NT2/D1 (cell line): Measurements from ENCODE around the gene PSMB8.

Source experiments
- SUZ12 ChIP-seq: IDR thresholded peaks from 2 replicates; pipeline ENCODE4 v1.6.1; 2011; ENCODE audit not compliant: insufficient read length, insufficient read depth; ENCODE audit errors: extremely low read depth
- YY1 ChIP-seq: IDR thresholded peaks from 2 replicates; pipeline ENCODE4 v1.6.1; 2011; ENCODE audit not compliant: insufficient read length, insufficient read depth
- ZNF274 ChIP-seq: IDR thresholded peaks from 2 replicates; pipeline ENCODE4 v1.6.1; 2011; ENCODE audit warnings: mild to moderate bottlenecking, low read depth, low read length

GRCh38 chr6:32879691-32880090, 35.8 kb upstream of the PSMB8 start:
- TF ChIP-seq YY1 (no peak), ZNF274 (no peak), SUZ12 (no peak)
